Chondrocyte (in vitro differentiated cells): Measurements from ENCODE around the gene SETX. TPM values are rescaled to one million over a fixed set of nuclear protein-coding genes. Genes with fewer than 3 reads are reported as not detected.

Experiments
- DNase-seq: peaks from one replicate; pipeline ENCODE4 v3.0.0; 2021; ENCODE audit warnings: mixed read lengths, low spot score
- H3K27ac Mint-ChIP-seq: one replicate; pipeline ENCODE4 v1.8.0; 2021; ENCODE audit warnings: mild to moderate bottlenecking, moderate library complexity, mixed read lengths; ENCODE audit not compliant: unreplicated experiment
- H3K27me3 Mint-ChIP-seq: 2 replicates; pipeline ENCODE4 v1.8.0; 2021; ENCODE audit warnings: low read depth, mixed read lengths
- H3K36me3 Mint-ChIP-seq: 2 replicates; pipeline ENCODE4 v1.8.0; 2021; ENCODE audit warnings: low read depth, mixed read lengths
- H3K4me1 Mint-ChIP-seq: 2 replicates; pipeline ENCODE4 v1.8.0; 2021; ENCODE audit warnings: low read depth, mild to moderate bottlenecking, mixed read lengths
- H3K4me3 Mint-ChIP-seq: one replicate; pipeline ENCODE4 v1.8.0; 2021; ENCODE audit warnings: mild to moderate bottlenecking, moderate library complexity, mixed read lengths; ENCODE audit not compliant: unreplicated experiment
- H3K9me3 Mint-ChIP-seq: 2 replicates; pipeline ENCODE4 v1.8.0; 2021; ENCODE audit warnings: low read depth, mixed read lengths
- long read RNA-seq: library from polyadenylated mRNA; stranded (forward); transcript quantifications from one replicate; pipeline ENCODE4 v2.0.0, GENCODE V29; 2021
- total RNA-seq: library from RNA; stranded (reverse); gene quantifications from 3 replicates; pipeline ENCODE4 v1.2.1, GENCODE V29; 2021
- TF ChIP-seq, protein P1 (sequence below): fragments of 200-600 bp; sonication (generic); IDR thresholded peaks from 2 replicates; pipeline ENCODE4 v1.5.0; 2021; ENCODE audit warnings: antibody characterized with exemption, mild to moderate bottlenecking, moderate library complexity

Gene SETX, protein sequence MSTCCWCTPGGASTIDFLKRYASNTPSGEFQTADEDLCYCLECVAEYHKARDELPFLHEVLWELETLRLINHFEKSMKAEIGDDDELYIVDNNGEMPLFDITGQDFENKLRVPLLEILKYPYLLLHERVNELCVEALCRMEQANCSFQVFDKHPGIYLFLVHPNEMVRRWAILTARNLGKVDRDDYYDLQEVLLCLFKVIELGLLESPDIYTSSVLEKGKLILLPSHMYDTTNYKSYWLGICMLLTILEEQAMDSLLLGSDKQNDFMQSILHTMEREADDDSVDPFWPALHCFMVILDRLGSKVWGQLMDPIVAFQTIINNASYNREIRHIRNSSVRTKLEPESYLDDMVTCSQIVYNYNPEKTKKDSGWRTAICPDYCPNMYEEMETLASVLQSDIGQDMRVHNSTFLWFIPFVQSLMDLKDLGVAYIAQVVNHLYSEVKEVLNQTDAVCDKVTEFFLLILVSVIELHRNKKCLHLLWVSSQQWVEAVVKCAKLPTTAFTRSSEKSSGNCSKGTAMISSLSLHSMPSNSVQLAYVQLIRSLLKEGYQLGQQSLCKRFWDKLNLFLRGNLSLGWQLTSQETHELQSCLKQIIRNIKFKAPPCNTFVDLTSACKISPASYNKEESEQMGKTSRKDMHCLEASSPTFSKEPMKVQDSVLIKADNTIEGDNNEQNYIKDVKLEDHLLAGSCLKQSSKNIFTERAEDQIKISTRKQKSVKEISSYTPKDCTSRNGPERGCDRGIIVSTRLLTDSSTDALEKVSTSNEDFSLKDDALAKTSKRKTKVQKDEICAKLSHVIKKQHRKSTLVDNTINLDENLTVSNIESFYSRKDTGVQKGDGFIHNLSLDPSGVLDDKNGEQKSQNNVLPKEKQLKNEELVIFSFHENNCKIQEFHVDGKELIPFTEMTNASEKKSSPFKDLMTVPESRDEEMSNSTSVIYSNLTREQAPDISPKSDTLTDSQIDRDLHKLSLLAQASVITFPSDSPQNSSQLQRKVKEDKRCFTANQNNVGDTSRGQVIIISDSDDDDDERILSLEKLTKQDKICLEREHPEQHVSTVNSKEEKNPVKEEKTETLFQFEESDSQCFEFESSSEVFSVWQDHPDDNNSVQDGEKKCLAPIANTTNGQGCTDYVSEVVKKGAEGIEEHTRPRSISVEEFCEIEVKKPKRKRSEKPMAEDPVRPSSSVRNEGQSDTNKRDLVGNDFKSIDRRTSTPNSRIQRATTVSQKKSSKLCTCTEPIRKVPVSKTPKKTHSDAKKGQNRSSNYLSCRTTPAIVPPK (N-terminal part only)
- total RNA-seq, result 40.0 to 44.7 TPM (median 42.5 TPM) in 3 replicates
- long read RNA-seq, partial matches to known transcripts, result 1 of 3 reads
- long read RNA-seq, other reads (novel, unspliced or antisense), result 2 of 3 reads

DNA sequence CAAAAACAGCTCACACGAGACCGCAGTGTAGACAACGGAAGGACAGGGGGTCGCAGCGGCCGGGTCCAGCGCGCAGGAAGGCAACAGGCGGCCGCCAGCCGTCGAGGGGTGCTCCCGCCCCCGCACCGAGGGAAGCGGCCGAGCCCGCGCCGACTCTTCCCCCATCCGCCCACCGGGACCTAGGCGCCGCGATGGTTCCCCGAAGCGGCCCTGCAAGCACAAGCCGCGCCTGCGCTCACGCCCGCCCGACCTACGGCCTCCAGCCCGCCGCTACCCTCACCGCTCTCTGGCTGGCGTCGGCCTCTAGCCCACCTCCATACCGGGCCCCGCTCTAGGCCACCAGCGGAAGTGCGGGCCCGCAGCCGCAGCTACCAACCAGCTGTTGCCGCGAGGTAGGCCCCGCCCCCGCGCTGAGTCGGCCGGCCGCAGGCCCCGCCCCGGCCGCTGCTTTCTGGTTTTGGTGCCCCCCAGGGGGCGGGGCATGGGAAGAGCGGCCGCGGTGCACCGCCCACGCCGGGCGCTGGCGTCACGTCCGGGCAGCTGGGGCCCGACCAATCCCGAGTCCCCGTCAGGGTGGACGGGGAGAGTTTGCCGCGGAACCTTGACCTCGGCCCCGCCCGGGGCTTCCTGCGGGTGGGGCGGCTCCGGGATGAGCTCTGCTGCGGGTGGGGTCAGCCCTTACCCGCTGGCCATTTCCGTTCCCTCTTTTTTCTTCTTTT is at the start of gene SETX:
TSS of gene SETX (minus strand) at position 350 of the 719 bp plus-strand sequence. CDS start 5,558 bp downstream, outside the sequence.
- Mint-ChIP-seq H3K27me3 (no peaks in the 10 kb centered on the region), H3K36me3 (peaks cover 12% of the 10 kb centered on the region), H3K4me1 (peaks cover 33% of the 10 kb centered on the region), H3K9me3 (no peaks in the 10 kb centered on the region), H3K27ac (peak within 1 kb of the TSS; percentile 96), H3K4me3 (peak within 1 kb of the TSS; percentile 95)
- TF ChIP-seq, protein P1, sequence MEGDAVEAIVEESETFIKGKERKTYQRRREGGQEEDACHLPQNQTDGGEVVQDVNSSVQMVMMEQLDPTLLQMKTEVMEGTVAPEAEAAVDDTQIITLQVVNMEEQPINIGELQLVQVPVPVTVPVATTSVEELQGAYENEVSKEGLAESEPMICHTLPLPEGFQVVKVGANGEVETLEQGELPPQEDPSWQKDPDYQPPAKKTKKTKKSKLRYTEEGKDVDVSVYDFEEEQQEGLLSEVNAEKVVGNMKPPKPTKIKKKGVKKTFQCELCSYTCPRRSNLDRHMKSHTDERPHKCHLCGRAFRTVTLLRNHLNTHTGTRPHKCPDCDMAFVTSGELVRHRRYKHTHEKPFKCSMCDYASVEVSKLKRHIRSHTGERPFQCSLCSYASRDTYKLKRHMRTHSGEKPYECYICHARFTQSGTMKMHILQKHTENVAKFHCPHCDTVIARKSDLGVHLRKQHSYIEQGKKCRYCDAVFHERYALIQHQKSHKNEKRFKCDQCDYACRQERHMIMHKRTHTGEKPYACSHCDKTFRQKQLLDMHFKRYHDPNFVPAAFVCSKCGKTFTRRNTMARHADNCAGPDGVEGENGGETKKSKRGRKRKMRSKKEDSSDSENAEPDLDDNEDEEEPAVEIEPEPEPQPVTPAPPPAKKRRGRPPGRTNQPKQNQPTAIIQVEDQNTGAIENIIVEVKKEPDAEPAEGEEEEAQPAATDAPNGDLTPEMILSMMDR, result no peak
- peak; percentile 97 for DNase-seq

DNA sequence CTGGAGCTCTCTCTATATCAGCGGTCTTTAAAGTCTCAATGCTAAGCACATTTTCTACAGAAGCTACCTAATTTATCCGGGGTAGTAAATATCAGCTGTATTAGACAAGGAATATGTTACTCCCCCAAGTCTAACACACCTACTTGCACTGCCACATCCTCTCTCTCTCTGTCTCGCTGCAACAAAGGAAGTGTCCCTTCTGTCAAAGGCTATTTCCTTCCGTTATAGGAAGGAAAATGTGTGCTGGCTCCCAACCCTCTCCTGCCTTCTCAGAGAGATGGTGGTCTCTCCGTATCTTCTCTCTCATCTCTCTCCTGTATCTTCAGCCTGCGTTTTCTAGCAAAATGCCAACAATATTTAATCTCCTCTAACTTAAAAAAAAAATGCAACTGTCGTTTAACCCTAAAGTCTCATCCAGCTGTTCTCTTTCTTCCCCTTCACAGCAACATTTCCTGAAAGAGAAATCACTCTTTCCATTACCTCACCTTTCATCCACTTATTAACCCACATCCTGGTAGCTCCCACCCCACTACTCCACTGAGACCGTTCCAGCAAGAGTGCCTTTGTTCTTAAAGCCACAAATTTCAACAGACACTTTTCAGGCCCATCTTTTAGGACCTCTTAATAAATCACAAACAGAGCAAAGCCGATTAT is 49.6 kb upstream of the SETX start:
- H3K27me3 Mint-ChIP-seq, result no peaks in the 10 kb centered on the region
- H3K4me3 Mint-ChIP-seq, result no peak overlapping the region
- H3K36me3 Mint-ChIP-seq, result peaks cover 14% of the 10 kb centered on the region
- TF ChIP-seq, protein P1, result no peak
- H3K4me1 Mint-ChIP-seq, result peaks cover 24% of the 10 kb centered on the region
- H3K27ac Mint-ChIP-seq, result no peak overlapping the region
- no peak for DNase-seq
- no peaks in the 10 kb centered on the region for H3K9me3 Mint-ChIP-seq

DNA sequence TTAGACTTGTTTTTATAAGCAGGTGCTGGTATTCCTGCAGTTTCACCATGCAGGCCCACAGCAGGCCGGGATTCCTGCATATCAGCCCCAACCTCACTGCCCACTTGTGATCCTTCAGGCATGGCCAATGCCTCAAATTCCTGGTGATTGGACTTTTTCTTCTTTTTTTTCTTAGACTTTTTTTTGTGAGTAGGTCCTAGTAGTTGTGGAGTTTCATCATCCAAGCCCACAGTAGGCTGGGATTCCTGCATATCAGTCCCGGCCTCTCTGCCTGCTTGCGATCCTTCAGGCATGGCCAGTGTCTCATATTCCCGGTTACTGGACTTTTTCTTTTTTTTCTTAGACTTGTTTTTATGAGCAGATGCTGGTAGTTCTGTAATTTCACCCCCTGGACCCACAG is 47.0 kb upstream of the SETX start:
- Mint-ChIP-seq H3K4me3 (no peak overlapping the region), H3K27ac (no peak overlapping the region), H3K27me3 (no peaks in the 10 kb centered on the region), H3K36me3 (peaks cover 25% of the 10 kb centered on the region), H3K4me1 (peaks cover 20% of the 10 kb centered on the region), H3K9me3 (no peaks in the 10 kb centered on the region)
- DNase-seq, result no peak
- TF ChIP-seq, protein P1, result no peak

DNA sequence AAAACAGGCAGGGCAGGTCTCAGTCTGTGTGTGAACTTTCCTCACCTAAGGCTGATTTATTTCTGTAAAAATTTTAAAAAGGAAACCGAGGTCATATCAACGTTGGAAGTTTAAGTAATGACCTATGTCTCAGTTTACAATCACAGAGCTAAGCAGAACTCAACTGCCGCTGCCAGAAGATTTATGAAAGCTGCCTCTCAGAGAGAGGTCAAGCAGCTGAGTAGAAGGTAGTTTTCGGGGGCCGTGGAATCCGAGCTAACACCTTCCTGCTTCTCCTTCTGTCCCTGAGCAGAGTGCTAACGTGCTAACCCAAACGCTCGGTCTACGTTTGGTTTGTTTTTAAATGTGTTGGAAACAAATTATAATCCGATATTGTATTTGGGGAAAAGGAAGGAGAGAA is 40.8 kb upstream of the SETX start:
- DNase-seq, result no peak
- Mint-ChIP-seq H3K27ac (no peak overlapping the region), H3K4me1 (no peaks in the 10 kb centered on the region), H3K4me3 (no peak overlapping the region), H3K9me3 (no peaks in the 10 kb centered on the region), H3K27me3 (no peaks in the 10 kb centered on the region), H3K36me3 (peaks cover 38% of the 10 kb centered on the region)
- TF ChIP-seq, protein P1, result no peak
